GM10248 (cell line): Measurements from ENCODE around the gene GPAM.

Experiments
- CTCF ChIA-PET: fragments of 300-600 bp; sonication (Branson Sonifier 250); formaldehyde crosslinking; extraction: SDS; loops from one replicate; lab custom pipeline; 2021; ENCODE audit warnings: antibody characterized with exemption; lab: Yijun Ruan, JAX
- POLR2A ChIA-PET: fragments of 350-650 bp; sonication (Branson Sonifier 250); formaldehyde crosslinking; extraction: SDS; loops from one replicate; lab custom pipeline; 2020; ENCODE audit warnings: antibody characterized with exemption; lab: Yijun Ruan, JAX
- DNase-seq: peaks from one replicate; pipeline ENCODE4 v3.0.0; 2012; ENCODE audit errors: extremely low spot score
- TF ChIP-seq, protein P1 (sequence below): IDR thresholded peaks from 2 replicates; pipeline ENCODE4 v1.5.1; 2012; ENCODE audit warnings: mild to moderate bottlenecking, low read depth; ENCODE audit errors: extremely low read depth, missing control alignments, control extremely low read depth

Gene GPAM

DNA sequence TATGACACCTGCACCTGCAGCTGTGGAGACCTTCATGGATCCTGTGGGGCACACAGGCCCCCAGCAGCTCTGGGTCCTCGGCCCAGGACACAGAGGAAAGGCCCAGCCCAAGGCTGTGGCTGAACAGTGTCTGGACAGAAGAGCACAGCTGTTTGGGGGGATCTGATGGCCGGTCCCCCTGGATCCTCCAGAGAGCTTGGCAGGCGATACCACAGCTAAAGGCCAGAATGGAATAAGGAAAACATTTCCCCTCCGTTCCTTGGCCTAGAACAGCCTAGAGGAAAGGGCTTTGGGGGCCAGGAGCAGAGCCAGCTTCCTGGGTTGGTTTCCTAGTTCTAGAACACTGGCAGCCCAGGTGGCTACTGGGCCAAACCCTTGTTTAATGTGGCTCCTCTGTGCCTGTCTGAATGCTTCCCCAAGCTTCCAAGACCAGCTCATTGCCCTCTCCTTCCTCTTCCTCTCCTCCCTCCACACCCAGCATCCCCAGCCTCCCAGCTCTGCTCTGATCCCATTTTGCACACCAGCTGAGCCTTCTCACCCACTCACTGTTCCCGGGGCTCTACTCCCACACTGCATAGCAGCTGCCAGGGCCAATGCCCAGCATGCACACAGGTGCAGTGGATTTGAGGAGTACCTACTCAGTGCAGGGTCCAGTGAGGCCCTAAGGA, 46.9 kb downstream of the GPAM start:
- TF ChIP-seq, protein P1, sequence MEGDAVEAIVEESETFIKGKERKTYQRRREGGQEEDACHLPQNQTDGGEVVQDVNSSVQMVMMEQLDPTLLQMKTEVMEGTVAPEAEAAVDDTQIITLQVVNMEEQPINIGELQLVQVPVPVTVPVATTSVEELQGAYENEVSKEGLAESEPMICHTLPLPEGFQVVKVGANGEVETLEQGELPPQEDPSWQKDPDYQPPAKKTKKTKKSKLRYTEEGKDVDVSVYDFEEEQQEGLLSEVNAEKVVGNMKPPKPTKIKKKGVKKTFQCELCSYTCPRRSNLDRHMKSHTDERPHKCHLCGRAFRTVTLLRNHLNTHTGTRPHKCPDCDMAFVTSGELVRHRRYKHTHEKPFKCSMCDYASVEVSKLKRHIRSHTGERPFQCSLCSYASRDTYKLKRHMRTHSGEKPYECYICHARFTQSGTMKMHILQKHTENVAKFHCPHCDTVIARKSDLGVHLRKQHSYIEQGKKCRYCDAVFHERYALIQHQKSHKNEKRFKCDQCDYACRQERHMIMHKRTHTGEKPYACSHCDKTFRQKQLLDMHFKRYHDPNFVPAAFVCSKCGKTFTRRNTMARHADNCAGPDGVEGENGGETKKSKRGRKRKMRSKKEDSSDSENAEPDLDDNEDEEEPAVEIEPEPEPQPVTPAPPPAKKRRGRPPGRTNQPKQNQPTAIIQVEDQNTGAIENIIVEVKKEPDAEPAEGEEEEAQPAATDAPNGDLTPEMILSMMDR, result no peak
- ChIA-PET POLR2A (no interaction called here), CTCF (interaction anchor here (0.6 to 10.4 kb wide), 52 partner anchors 15 to 1837 kb away, joined by 3 to 250 read pairs (median 4); partner anchors contain the start of gene TECTB)
- no peak for DNase-seq

DNA sequence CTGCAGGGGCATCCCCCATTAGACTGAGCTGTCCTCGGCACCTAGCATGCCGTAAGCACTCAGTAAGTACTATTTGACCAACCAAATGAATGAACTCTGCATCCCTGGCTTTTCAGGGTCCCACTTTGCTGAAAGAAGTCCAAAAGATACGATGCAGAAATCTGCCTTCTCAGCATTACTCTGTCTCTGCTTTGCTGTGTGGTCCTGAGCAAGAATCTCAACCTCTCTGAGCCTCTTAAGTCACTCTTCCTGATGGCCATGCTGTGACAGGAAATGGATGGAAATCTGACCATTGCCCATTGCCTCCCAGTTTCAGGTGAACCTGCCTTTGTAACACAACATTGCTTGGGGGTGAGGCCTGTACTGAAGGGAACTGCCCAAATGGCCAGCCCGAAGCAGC, 48.0 kb downstream of the GPAM start:
- TF ChIP-seq, protein P1, result no peak
- ChIA-PET POLR2A (interaction anchor here (0.7 kb wide), 1 partner anchor 132 kb away, joined by 5 read pairs; no protein-coding TSS in a partner anchor), CTCF (interaction anchor here (3.8 to 10.4 kb wide), 6 partner anchors 14 to 335 kb away, joined by 14 to 250 read pairs (median 78); no protein-coding TSS in a partner anchor)
- DNase-seq, result no peak

DNA sequence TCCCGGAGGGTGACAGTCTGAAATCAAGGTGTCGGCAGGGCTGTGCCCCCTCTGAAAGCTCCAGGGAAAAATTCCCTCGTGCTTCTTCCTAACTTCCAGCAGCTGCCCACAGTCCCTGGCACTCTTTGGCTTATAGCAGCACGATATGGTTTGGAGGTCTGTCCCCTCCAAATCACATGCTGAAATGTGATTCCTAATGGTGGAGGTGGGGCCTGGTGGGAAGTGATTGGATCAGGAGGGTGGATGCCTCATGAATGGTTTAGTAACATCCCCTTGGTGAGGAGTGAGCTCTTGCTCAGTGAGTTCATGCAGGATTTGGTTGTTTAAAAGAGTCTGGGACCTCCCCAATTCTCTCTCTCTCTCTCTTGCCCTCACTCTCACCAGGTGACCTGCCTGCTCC, 51.1 kb downstream of the GPAM start:
- CTCF ChIA-PET, result no interaction called here
- TF ChIP-seq, protein P1, result no peak
- no peak for DNase-seq
- POLR2A ChIA-PET, result no interaction called here

DNA sequence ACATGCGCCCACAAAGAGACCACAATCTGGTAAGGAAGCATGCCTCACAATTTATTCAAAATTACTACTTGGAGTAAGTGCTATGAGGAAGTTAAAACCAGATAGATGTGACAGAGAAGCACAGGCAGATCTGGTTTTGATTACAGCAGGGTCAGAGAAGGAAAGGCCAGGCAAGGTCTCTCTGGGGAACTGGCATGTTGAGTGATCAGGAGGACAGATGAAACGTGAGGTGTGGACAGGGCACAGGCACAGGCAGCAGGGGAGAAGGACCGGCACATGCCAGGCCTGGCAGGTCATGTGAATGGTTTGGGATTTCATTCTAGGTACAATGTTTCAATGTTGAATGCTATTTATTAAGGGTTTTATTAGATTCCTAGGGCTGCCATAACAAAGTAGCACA, 51.6 kb downstream of the GPAM start:
- TF ChIP-seq, protein P1, result no peak
- CTCF ChIA-PET, result no interaction called here
- DNase-seq, result no peak
- POLR2A ChIA-PET, result no interaction called here

- TF ChIP-seq, protein P1, result no peak
- POLR2A ChIA-PET, result no interaction called here
- DNase-seq, result no peak
- CTCF ChIA-PET, result interaction anchor here (20.4 kb wide), 1 partner anchor 7 kb away, joined by 250 read pairs; no protein-coding TSS in a partner anchor
Observed at GRCh38 chr10:112131346-112131745, 52.2 kb downstream of the GPAM start.

DNA sequence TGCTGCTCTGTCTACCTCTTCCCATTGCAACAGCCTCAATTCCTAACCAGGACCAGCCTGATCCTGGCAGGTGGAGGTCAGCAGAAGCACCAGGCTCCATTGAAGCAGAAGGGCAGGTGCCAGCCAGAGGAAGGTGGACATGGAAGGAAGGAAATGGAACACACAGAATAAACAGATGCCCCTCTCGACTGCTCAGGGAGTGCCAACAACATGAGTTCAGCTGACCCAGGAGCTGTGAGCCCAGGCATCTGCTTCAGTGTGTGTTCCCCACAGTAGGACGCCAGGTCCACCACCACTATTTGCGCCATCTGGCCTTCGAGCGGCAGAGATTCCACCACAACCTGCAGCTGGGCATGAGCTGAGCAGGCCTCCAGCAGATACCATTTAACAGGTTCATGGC, 56.7 kb downstream of the GPAM start:
- DNase-seq, result no peak
- CTCF ChIA-PET, result interaction anchor here (1.0 to 20.4 kb wide), 2 partner anchors 10 to 11 kb away, joined by 3 to 250 read pairs; no protein-coding TSS in a partner anchor
- TF ChIP-seq, protein P1, result no peak
- POLR2A ChIA-PET, result no interaction called here
